PC-3 (cell line): ENCODE measurements around the gene SVIL. TPM values are rescaled to one million over a fixed set of nuclear protein-coding genes. Genes with fewer than 3 reads are reported as not detected.
A peak's percentile ranks its signal among the peaks of the same experiment; 100 is the strongest.

ENCODE experiments used
- ATAC-seq: fragments of 200-7000 bp; cut with Tn5 transposase; 2 replicates; pipeline ENCODE4 v1.9.1; 2020; ENCODE audit warnings: mild to moderate bottlenecking, moderate library complexity
- BruUV-seq: library from RNA; stranded (reverse); fragments of 400-500 nt; replicated peaks from 2 replicates; lab custom pipeline; 2021; lab: Mats Ljungman, UMichigan
- CTCF ChIA-PET: fragments of 300-600 bp; sonication (Branson Sonifier 250); formaldehyde crosslinking; loops from one replicate; lab custom pipeline; 2022; ENCODE audit warnings: antibody characterized with exemption; lab: Charles Lee
- POLR2A ChIA-PET: fragments of 300-600 bp; sonication (Branson Sonifier 250); formaldehyde crosslinking; loops from one replicate; lab custom pipeline; 2022; ENCODE audit warnings: antibody characterized with exemption; ENCODE audit not compliant: unreplicated experiment; lab: Charles Lee
- DNase-seq: peaks from one replicate; pipeline ENCODE4 v3.0.0-alpha.2; 2015
- H2AFZ ChIP-seq: fragments of 300-600 bp; sonication (generic); 2 replicates; pipeline ENCODE4 v1.6.0; 2016; ENCODE audit warnings: antibody characterized with exemption, low read length
- H3F3A ChIP-seq: fragments of 300-600 bp; sonication (generic); one replicate; pipeline ENCODE4 v1.6.0; 2017; ENCODE audit warnings: antibody characterized with exemption, low read length, control low read depth, mild to moderate bottlenecking; ENCODE audit not compliant: unreplicated experiment
- H3K27ac ChIP-seq: fragments of 300-600 bp; sonication (generic); 2 replicates; pipeline ENCODE4 v1.5.1; 2016; ENCODE audit warnings: mild to moderate bottlenecking, low read length
- H3K27me3 ChIP-seq: fragments of 300-600 bp; sonication (generic); 2 replicates; pipeline ENCODE4 v1.6.1; 2016; ENCODE audit warnings: low read length, mixed read lengths
- H3K36me3 ChIP-seq: fragments of 300-600 bp; sonication (generic); 2 replicates; pipeline ENCODE4 v1.6.1; 2016; ENCODE audit warnings: low read depth, mixed run types, low read length, mixed read lengths
- H3K4me1 ChIP-seq: fragments of 300-600 bp; sonication (generic); 2 replicates; pipeline ENCODE4 v1.5.1; 2016; ENCODE audit warnings: low read length; ENCODE audit not compliant: insufficient read depth
- H3K4me2 ChIP-seq: fragments of 300-600 bp; sonication (generic); 2 replicates; pipeline ENCODE4 v1.6.0; 2016; ENCODE audit warnings: low read length
- H3K4me3 ChIP-seq: fragments of 300-600 bp; sonication (generic); 2 replicates; pipeline ENCODE4 v1.5.1; 2016; ENCODE audit warnings: mild to moderate bottlenecking, low read length, mixed read lengths
- H3K79me2 ChIP-seq: fragments of 300-600 bp; sonication (generic); 2 replicates; pipeline ENCODE4 v1.6.1; 2017; ENCODE audit warnings: low read length, mixed read lengths
- H3K9ac ChIP-seq: fragments of 300-600 bp; sonication (generic); 2 replicates; pipeline ENCODE4 v1.6.0; 2016; ENCODE audit warnings: mild to moderate bottlenecking, low read length
- H3K9me2 ChIP-seq: fragments of 300-600 bp; sonication (generic); replicated peaks from 2 replicates; pipeline ENCODE4 v1.6.1; 2016; ENCODE audit warnings: mixed run types, low read length, mixed read lengths
- H3K9me3 ChIP-seq: fragments of 300-600 bp; sonication (generic); 2 replicates; pipeline ENCODE4 v1.6.1; 2016; ENCODE audit warnings: low read length, mixed read lengths
- H4K20me1 ChIP-seq: fragments of 300-600 bp; sonication (generic); 2 replicates; pipeline ENCODE4 v1.6.1; 2016; ENCODE audit warnings: low read length, mixed read lengths
- CTCF ChIP-seq: fragments of 300-600 bp; sonication (generic); conservative IDR thresholded peaks from 2 replicates; pipeline ENCODE4 v1.5.1; 2017; ENCODE audit warnings: antibody characterized with exemption, low read depth, mild to moderate bottlenecking, low read length
- EZH2 ChIP-seq: fragments of 300-600 bp; sonication (generic); IDR thresholded peaks from one replicate; pipeline ENCODE4 v1.6.1; 2017; ENCODE audit warnings: antibody characterized with exemption, mild to moderate bottlenecking, low read length; ENCODE audit not compliant: unreplicated experiment
- EZH2phosphoT487 ChIP-seq: fragments of 300-600 bp; sonication (generic); IDR thresholded peaks from 2 replicates; pipeline ENCODE4 v1.6.1; 2018; ENCODE audit warnings: mild to moderate bottlenecking, antibody characterized with exemption, low read length, borderline replicate concordance
- intact Hi-C: fragments of 100-400 bp; cut with micrococcal nuclease; formaldehyde crosslinking; loops from 2 replicates; pipeline ENCODE4 v1.9.0; 2023
- total RNA-seq: library from RNA; depleted of rRNA; stranded (reverse); fragments of >200 nt; gene quantifications from 2 replicates; pipeline ENCODE4 v1.2.3, GENCODE V29; 2014

Gene SVIL
- total RNA-seq, 1 experiment from 2014 or later, result 19.2 TPM

GRCh38 chr10:29473406-29474100, 161.2 kb downstream of the SVIL start:
- POLR2A ChIA-PET, result no interaction called here
- no peaks in the 10 kb centered on the region for H3K27me3 ChIP-seq
- no peaks in the 10 kb centered on the region for H3K79me2 ChIP-seq
- CTCF ChIA-PET, result no interaction called here
- 0 out of 2 replicates have a peak, but pooled peaks cover 10% of the 10 kb centered on the region for H3K36me3 ChIP-seq
- BruUV-seq, result no TSS peak
- H3K4me3 ChIP-seq, result no peak overlapping the region
- H3K9ac ChIP-seq, result no peak overlapping the region
- H3K4me1 ChIP-seq, result peaks cover 23% of the 10 kb centered on the region
- no peak for ATAC-seq
- H3K9me2 ChIP-seq, result no peaks in the 10 kb centered on the region
- no peaks in the 10 kb centered on the region for H4K20me1 ChIP-seq
- H3K4me2 ChIP-seq, result no peak overlapping the region
- TF ChIP-seq EZH2, result no peak
- TF ChIP-seq EZH2phosphoT487, result no peak
- no peak for TF ChIP-seq CTCF
- no peak for DNase-seq
- H2AFZ ChIP-seq, result no peak overlapping the region
- no peaks in the 10 kb centered on the region for H3K9me3 ChIP-seq
- no peak overlapping the region for H3K27ac ChIP-seq
- no peaks in the 10 kb centered on the region for H3F3A ChIP-seq
- intact Hi-C loops, result no loop called here

- Histone ChIP-seq H3K27me3 (no peaks in the 10 kb centered on the region), H2AFZ (no peak overlapping the region), H3K9ac (no peak overlapping the region), H3K9me2 (no peaks in the 10 kb centered on the region), H3K4me3 (no peak overlapping the region), H3K4me1 (peaks cover 23% of the 10 kb centered on the region), H3K9me3 (no peaks in the 10 kb centered on the region), H3K36me3 (0 out of 2 replicates have a peak, but pooled peaks cover 10% of the 10 kb centered on the region), H3K79me2 (no peaks in the 10 kb centered on the region), H3K27ac (no peak overlapping the region), H3F3A (no peaks in the 10 kb centered on the region), H4K20me1 (no peaks in the 10 kb centered on the region), H3K4me2 (no peak overlapping the region)
- ATAC-seq (no peak), DNase-seq (no peak)
- no TSS peak for BruUV-seq
- POLR2A ChIA-PET, result no interaction called here
- intact Hi-C loops, result no loop called here
- no peak for TF ChIP-seq CTCF
- TF ChIP-seq EZH2phosphoT487, result no peak
- TF ChIP-seq EZH2, result no peak
- CTCF ChIA-PET, result no interaction called here
These were observed 161.7 kb downstream of the SVIL start for GRCh38 chr10:29473087-29473356.

DNA sequence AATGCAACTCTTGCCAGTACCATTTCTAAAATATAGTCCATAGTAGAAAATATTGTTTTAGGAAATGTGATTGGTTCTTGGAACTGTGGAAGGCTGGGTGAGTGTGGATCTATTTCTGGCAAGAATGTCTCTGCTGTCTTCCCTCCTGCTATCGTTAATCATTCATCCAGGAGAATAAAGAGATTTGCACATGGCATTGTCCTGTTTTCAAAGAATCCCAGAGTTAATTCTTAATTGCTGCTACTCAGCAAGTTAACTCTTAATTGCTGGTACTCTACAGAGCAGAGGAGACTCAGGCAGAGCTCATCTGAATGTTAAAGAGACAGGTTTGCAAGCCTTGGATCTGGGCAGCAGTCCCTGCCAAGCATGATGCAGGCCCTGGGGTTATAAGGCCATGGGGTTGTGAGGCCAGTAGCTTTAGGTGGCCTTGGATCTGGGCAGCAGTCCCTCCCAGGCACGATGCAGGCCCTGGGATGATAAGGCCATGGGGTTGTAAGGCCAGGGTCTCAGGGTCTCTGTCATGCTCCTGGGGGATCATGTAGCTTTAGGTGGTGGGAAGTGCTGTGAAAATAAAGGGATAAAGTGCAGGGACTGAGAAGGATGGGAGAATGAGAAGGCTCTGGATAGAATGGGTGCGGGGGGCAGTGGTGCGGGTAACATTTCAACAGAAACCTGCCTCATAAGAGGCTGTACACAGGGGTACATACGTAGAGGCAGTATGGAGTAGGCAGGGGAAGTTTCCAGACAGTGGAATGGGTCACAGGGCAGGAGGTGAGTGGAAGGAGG, 162.3 kb downstream of the SVIL start:
- no peaks in the 10 kb centered on the region for H4K20me1 ChIP-seq
- H3K4me2 ChIP-seq, result peak overlapping the region; percentile 51; the same call in 1 of the 2 replicates
- no peak overlapping the region for H3K4me3 ChIP-seq
- no peaks in the 10 kb centered on the region for H3K27me3 ChIP-seq
- ATAC-seq (no peak), DNase-seq (no peak)
- no TSS peak for BruUV-seq
- no peaks in the 10 kb centered on the region for H3K79me2 ChIP-seq
- no peaks in the 10 kb centered on the region for H3K9me2 ChIP-seq
- no peaks in the 10 kb centered on the region for H3K9me3 ChIP-seq
- H3F3A ChIP-seq, result no peaks in the 10 kb centered on the region
- 0 out of 2 replicates have a peak, but pooled peaks cover 10% of the 10 kb centered on the region for H3K36me3 ChIP-seq
- intact Hi-C loops, result no loop called here
- POLR2A ChIA-PET, result no interaction called here
- peak overlapping the region; percentile 74 for H3K27ac ChIP-seq
- TF ChIP-seq EZH2phosphoT487, result no peak
- TF ChIP-seq EZH2, result no peak
- no peak for TF ChIP-seq CTCF
- H3K9ac ChIP-seq, result no peak overlapping the region
- H3K4me1 ChIP-seq, result peaks cover 23% of the 10 kb centered on the region
- no peak overlapping the region for H2AFZ ChIP-seq
- CTCF ChIA-PET, result no interaction called here
